Activated naive CD4-positive, alpha-beta T cell treated with Interleukin-2 at 50 U/mL for 16 hours (primary cell): ENCODE results near the gene PCDH9.

Experiments
- DNase-seq: peaks from one replicate; pipeline ENCODE4 v3.0.0-alpha.2; 2020

PCDH9 gene

DNA sequence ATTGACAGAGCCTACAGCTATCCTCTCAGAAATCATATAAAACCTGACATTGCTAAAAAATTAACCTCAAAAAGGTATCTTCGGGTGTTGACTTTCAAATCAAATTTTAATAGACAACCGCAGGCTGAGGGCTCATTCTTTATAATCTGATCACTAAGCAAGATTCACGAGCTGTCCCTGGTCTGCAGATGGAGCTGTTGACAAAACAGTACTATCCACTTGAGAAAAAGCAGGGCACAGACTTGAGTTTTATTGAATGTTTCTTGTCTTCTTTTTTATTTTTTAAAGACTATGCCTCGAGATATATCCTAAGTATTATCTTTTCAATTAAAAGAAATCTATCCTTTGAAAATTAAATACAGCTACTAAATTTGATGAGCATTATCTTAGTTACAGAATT lies 540.5 kb downstream of the PCDH9 start:
- DNase-seq = no peak

DNA sequence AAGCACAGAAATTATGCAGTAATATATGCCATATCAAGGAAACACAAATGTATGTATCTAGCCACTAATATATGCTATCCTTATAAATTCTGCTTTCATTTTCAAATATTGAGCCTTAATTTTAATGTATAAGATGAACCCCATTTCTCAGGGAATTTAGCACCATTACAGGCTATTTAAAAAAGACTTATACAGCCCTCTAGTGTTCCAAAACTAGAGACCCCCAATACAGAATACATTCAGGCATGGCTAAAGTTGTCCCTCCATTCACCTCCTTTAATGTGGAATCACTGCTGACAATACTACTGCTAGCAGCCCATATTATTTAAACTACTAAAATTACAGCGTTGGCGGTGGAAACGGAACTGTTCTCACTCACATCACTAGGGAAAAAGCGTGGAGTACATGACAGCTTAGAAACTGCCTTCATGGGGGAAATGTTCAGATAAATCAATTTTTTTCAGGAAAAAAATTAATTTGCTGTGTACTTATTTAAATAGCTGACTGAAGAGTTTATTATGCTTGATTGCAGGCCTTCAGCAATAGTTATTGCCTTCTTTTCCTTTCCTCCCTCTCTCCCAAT lies 541.0 kb downstream of the PCDH9 start:
- no peak for DNase-seq

DNA sequence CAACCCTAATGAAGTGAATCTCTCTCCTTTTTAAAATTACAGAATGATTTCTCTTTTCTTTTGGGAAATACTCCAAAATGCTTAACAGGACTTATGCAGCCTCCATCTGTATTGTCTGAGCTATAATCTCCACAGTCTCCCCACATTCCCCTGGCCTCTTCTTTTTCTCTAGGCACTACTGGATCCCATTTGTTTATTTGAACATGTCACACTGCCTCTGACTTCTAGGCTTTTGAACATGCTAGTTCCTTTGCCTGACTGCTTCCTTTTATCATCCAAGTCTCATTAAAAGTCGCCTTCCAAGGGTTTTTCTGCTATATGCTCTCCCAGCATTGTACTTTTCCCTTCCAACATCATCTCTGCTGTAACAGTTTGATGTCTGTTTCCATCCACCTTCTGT lies 548.7 kb downstream of the PCDH9 start:
- no peak for DNase-seq

DNA sequence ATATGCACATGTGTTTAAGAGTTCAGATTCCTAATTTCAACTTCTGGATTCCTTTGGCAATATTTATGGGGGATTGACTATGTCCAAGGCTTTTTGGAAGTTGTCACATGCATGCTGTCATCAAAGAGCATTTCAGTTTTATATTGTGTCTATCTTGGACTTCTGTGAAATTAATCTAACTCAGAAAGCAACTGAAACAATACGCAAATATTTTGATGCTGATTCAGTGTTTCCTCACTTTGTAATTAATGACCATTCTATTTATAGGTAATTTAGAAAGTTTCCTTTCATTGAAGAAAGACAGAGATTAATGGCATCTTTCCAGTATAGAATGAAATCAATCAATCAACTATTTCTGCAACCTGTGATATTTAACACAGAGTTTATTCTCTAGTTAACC lies 550.1 kb downstream of the PCDH9 start:
- DNase-seq = no peak

DNA sequence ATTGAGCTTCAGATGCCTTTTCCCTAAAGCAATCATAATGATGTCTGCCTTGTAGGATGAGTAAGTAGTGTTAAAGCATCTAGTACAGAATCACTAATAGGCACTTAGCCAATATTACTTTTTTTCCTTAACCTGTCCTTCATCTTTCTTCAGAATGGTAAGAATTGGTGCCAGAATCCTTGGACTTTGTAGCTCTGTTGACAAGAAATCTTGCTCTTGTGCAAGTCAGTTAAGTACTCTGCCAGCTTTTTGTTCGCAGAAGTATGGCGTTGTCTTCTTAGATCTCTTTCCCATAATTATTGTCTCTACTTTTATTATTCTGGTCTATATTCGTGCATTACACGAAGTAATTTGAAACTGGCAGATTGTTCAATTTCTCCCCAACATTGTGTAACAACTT lies 554.5 kb downstream of the PCDH9 start:
- no peak for DNase-seq

DNA sequence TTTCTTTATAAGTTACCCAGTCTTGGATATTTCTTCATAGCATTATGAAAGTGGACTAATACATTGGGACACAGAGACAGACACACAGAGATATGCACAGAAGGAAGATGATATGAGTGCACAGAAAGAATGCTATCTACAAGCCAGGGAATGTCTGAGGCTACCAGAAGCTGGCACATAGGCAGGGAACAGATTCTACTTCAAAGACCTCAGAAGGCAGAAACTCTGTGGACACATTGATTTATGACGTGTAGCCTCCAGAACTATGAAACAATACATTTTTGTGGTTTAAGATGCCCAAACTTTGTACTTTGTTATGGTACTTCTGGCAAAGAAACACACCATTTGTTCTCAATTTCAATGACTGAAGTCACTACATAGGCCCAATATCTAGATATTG lies 556.7 kb downstream of the PCDH9 start:
- no peak for DNase-seq

DNA sequence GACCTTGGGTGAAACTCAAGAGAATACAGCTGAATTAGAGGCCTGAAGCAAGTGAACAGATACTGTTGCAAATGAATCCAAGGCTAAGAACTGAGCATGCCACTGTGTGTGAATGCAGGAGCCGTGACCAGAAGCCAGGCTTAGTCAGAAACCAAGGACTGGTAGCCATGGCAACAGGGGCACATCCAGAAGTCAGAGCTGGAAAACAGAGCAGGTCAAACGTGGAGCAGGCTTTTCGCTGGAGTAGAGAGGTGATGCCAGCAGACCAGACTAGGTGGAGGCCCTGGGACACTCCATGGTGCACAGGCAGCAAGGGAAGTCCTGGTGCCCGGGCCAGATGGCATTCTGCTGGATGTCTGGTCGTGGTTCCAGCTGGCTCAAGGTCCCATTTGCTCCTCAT lies 564.1 kb downstream of the PCDH9 start:
- DNase-seq = no peak

DNA sequence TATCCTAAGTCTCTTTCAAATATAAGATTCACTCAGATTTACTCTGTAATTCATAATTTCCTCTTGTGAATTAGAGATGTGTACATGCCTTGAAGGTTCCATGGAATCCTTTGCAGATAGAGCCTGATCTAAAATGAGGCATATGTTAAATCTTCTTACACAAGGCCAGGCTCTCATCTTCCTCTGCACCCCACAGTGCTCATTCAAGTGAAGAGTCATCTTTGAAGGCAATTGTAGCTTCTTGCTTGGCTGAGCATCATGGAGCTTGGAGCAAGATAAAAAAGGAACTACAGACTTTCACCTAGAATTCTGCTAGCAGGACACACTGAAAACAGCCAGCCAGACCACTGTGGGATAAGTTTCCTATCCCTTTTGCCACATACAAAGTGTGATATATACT lies 566.4 kb downstream of the PCDH9 start:
- no peak for DNase-seq

DNA sequence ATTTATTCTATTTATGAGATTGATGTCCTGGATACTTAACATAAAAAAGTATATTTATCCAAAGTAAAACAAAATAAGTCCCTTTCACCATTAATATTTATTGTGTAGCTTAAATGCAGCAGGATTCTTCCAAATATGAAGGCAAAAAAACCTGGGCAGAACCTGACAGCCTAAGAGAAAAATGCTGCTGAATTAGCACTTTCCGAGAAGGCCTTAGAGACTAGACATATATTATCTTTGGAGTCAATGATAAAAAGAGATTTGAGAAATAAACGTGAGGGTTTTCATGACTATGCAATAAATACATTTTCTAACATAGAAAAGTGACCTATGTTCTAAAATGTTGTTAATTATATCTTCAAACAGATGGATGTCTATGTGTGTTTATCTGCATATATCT lies 566.9 kb downstream of the PCDH9 start:
- no peak for DNase-seq

DNA sequence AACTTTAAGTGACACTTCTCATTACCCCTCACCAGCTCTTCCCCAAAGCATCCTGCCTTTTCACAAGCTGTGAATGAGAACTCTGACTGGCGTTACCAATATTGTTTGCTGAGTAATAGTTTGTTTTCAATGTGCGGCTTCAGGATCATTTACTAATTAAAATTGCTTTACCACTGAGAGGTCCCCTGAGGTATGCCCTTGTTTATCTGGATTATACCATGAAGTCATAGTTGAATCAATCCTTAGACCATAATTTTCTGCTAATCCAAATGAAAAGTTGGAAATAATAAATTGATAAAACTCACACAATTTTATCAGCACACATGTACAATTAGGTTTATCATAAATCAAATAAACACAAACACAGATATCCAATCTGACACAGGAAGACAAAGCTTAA lies 568.8 kb downstream of the PCDH9 start:
- no peak for DNase-seq

DNA sequence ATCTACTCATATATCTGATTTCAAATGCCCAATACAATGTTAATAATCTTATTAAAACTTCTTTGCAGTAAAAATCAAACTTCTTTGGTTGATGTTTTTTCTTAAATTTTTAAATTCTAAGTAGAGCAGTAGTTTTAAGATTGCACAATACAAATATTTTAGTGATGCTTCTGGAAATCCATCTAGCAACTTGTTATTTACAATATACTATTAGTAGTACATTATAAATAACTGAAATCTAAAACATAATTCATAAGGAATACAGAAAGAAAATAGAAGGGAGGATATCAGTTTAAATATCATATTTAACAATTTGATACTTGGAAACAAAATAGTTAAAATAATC lies 569.7 kb downstream of the PCDH9 start:
- no peak for DNase-seq

DNA sequence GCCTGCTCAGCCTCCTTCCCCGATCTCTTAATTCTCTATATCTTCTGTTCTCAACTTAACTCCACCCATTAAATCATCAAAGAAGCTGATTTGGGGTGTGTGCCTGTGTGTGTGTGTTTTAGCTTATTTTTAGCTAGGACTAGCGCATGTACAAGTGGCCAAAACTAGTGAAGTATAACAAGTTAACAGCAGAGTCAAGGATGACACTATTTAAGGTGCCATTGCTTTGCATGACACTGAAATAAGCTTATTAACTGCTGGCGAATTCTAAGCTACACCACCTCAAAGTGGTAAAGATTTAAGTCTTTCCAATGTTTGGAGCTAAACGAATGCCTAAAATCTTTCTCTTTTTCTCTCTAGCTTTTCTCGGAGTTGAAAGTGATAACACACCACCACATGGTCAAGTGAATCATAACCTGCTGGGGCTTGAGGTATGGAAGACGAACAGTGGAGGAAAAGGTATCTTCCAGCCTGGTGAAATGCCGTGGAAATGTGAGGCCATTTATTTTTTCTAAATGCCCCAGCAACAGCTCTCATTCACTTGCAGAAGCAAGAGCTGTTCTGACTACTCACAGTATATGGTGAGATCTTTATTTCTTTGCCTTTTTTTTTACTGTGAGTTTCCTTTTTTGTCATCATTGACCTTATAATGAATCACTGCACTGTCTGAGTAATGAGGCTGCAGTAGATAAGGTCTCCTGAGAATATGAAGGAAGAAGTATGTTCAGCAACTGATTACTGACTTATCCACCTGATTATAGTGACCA lies 570.3 kb downstream of the PCDH9 start:
- no peak for DNase-seq

DNA sequence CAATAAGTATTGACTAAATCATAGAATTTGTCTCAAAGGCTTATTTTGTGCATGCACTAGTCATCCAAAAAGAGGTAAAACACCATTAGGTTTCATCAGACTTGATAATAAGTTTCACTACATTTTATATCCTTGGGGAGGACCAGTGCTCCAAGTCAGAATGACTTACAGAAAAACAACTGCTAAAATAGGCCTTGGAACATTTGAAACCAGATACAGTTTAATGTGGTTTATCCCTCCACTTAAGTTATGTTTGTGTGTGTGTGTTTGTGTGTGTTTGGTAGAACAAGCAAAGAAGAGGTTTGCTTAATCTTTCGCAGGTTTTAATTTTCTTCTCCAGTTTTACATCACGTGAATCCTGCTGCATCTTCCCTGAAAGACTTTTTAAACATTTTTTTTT lies 570.9 kb downstream of the PCDH9 start:
- no peak for DNase-seq

DNA sequence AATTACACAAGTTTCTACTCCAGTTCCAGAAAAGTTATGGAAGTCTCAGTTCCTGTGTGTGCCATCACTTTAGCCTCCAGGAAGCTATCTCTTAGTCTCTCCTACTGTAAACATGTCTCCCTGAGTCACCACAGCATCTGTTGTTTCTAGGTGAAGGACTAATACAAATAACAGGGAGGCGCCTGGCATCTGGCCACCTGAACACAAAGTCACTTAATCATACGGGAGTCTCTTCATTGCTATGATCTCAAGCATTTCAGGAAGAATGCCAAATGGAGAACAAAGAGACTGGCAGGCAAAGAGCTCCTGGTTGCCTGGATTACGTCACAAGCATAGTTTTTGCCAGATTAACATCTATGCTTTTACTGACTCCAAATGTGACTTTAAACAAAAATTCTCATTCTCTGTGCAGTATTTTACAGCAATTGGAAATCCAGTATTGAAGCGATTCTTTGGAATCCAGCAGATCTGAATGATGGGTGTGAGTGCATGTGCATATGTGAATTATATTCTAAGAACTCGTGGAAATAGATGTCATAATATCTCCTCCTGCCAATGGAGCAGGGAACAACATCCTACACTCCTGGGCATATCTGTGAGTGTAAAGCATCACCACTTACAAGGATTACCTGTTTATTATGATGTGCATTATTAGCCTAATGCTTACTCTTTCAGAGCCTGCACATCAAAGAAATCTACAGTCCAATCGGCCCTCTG lies 572.8 kb downstream of the PCDH9 start:
- no peak for DNase-seq

DNA sequence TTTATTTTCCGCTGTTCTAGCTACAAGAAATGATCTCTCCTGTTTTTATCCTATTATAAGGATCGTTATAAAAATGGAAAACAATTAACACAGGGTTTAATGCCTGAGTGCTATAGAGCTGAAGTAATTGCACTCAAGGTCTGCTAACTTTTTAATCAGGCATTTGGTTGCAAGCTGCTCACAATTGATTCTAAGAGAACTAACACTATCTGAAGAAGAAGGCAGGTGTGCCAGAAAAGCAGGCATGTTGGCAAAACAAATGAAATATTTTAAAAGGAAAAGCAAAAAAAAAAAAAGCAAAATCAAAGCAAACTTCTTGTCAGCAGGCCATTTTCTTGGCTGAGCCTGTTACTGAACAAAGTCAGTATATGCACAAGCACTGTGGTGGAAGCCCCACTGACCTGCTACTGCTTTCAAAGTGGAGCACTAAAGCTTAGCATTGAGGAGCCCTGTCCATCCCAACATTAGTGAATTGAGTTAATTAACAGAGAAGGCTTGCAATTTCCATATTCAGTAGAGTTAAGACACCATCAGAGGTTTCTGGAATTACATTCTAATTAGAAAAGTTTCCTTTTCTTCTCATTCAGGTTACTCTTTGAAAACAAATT lies 574.2 kb downstream of the PCDH9 start:
- DNase-seq = no peak

DNA sequence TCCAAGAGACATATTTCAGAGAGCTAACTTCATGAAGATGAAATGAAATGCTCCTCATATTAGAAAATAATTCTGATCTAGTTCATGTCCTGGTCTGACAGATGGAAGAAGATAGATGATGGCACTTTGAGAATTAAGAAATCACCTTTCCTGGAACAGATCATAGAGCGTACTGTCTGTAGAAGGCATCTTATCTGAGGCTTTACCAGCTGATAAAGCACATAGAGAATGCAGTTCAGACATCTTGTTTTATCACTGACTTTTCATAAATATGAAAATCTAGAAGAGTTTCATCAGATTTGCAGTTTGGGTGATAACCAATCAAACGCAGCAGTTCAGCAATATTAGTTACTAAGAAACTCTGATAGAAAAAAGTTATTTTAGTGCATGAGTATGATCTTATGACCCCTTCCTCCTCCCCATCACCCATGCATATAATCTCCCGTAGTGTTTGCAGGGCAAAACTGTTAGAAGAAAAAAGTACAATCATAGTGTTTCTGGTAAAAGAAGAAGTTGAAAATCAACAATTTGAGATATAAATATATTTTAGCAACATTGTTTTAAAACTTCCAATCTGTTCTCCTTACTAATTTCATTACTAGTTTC lies 585.2 kb downstream of the PCDH9 start:
- DNase-seq = no peak

DNA sequence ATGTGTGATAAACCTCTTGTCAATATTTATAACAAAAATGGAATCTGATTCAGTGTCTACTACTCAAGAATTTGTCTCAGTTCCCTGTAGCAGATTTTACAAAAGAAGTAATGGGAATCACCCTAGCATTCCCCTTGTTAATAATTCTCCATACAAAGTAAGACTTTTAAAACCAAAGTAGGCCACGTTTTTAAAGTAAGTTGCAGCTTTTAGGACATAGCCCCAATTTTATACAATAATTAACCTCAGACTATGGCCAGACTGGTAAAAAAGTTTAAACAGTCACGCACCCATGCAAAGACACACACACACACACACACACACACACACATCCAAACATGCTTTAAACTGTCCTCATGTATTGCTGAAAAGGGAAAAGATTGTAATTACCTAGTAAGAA lies 589.9 kb downstream of the PCDH9 start:
- no peak for DNase-seq

DNA sequence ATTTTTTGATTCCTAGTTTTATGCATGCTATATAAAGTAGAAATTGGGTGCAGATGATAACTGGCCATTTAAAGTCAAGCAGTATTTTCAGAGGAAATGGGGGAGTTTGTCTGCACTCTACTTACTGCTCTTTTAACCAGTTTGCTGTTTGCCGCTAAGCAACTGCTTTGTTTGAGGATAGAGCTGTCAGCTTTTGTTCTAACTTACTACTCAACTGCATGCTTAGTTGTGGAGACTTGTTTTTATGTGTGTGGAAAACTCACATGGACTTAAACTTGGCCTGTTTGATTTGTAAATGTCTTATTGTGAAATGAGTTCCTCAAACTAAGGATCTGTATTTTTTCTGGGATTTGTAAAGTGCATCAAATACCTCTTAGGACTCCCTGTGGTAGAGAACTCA lies 591.1 kb downstream of the PCDH9 start:
- DNase-seq = no peak

DNA sequence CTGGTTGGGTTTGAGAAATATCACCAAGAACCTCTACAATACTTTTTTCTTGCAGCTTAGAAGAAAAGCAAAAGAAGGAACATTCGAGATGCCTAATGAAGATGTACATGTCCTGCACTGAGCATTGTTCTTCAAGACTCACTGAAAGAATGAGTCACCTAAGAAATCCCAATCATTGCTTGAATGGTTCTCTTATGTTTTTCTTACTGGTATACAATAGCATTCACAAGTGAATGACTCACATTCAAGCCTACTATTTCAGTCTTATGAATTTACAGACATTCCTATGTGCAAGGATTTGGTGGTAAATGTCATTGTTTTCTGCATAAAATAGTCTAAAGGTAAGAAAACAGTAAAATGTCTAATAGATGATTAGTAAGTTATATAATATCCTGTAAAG lies 594.6 kb downstream of the PCDH9 start:
- DNase-seq = no peak

DNA sequence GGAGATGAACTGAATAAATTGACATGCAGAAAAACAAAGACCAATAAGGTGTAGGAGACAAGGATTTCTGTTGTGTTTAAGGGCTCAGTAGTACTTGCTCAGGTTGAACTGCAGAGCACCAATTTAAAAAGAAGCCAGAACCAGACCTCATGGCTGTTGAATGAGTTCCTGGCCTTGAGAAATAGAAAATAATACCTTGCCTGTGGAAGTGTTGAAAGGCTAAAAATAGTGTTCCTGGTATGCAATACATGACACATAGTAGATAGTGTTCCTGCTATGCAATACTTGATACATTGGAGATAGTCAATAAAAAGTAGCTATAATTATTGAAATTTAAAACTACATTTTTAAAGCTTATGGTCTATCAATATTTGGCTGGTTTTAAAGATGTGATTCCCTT lies 595.8 kb downstream of the PCDH9 start:
- no peak for DNase-seq

DNA sequence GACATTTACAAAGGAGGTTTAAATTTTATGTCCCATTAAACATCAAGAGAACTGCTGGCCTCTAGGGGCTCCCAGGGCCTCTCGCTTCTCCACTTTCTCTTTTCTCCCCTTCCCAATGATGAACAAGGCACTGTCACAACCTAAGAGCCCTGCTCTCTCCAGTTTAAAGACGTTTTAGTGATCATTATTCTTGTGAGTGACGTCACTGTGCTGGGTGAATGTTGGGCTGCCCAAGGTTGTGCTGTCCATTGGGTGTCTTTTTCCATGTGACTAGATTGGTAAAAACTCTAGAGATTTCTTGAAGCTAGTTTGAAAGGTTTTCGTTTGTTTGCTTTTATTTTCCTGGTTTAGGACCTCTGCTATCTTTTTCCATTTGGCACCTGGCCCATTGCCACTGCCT lies 602.6 kb downstream of the PCDH9 start:
- DNase-seq = no peak

DNA sequence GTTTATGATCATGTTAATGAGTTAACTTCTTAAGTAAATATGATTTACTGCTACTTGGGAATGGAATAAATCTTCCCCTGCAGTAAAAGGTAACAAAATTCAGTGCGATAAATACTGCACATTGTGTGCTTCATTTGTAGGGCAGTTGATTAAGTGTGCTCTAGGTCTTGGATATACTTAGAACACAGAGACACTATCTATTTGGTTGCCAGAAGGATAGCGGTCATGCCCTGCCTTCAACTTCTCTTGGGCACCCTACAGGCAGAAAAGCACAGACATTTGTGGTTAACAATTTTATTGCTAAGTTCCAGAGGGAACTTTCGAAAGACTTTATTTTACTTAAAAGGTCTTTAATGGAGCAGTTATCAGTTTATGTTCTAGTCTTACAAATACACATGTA lies 605.8 kb downstream of the PCDH9 start:
- no peak for DNase-seq

DNA sequence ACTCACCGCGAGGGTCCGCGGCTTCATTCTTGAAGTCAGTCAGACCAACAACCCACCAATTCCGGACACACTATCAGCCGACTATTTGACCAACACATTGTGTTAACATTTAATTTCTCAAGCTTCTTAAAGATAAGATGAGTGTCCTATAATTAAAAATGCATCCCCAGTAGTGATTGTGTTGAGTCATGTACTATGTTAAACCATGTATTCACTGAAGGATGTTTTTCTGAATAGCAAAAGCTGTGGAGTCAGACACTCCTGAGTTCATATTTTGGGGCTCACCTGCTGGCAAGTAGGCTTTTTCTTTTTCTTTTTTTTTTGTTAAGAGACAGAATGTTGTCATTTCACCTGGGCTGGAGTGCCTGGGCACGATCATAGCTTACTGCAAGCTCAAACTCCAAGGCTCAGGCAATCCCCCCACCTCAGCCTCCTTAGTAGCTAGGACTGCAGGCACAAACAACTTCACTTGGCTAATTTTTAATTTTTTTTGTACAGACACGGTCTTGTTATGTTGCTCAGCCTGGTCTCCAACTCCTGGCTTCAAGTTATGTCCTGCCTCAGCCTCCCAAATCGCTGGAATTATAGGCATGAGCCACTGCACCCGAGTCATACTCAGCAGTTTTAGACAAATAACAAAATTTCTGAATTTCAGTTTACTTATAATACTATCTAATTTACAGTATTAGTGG lies 606.9 kb downstream of the PCDH9 start:
- no peak for DNase-seq
